Renal pelvis (tissue), 12 donors: Measurements from ENCODE around the gene RAP2A. TPM values are rescaled to one million over a fixed set of nuclear protein-coding genes. Genes with fewer than 3 reads are reported as not detected.

ENCODE experiments used
- DNase-seq: peaks from one replicate; pipeline ENCODE4 v3.0.0-alpha.2; 2013
- long read RNA-seq, 16 experiments: transcript quantifications; one replicate each; lab custom pipeline, GENCODE V29; 2026
- polyA plus RNA-seq, 3 donors: library from polyadenylated mRNA; unstranded; fragments of 120-200 nt; gene quantifications; one replicate each; pipeline ENCODE4 v1.2.1, GENCODE V29; 2013; ENCODE audit not compliant: insufficient read length in 3 of 3

RAP2A gene
- 10 to 100 TPM; 37.0 to 41.4 (median 40.1) TPM for polyA plus RNA-seq
- long read RNA-seq, donor 1, full-length matches to known transcripts, result 16 of 16 reads
- long read RNA-seq, donor 1, partial matches to known transcripts, result 0 of 16 reads
- long read RNA-seq, donor 1, other reads (novel, unspliced or antisense), result 0 of 16 reads
- long read RNA-seq, donor 2, full-length matches to known transcripts, result 23 of 23 reads
- long read RNA-seq, donor 2, partial matches to known transcripts, result 0 of 23 reads
- long read RNA-seq, donor 2, other reads (novel, unspliced or antisense), result 0 of 23 reads
- long read RNA-seq, donor 3, full-length matches to known transcripts, result 13 of 13 reads
- long read RNA-seq, donor 3, partial matches to known transcripts, result 0 of 13 reads
- long read RNA-seq, donor 3, other reads (novel, unspliced or antisense), result 0 of 13 reads
- long read RNA-seq, donor 4, full-length matches to known transcripts, result 9 of 9 reads
- long read RNA-seq, donor 4, partial matches to known transcripts, result 0 of 9 reads
- long read RNA-seq, donor 4, other reads (novel, unspliced or antisense), result 0 of 9 reads
- long read RNA-seq, donor 5, full-length matches to known transcripts, result 8 of 8 reads
- long read RNA-seq, donor 5, partial matches to known transcripts, result 0 of 8 reads
- long read RNA-seq, donor 5, other reads (novel, unspliced or antisense), result 0 of 8 reads
- long read RNA-seq, donor 6, full-length matches to known transcripts, result 21 of 21 reads
- long read RNA-seq, donor 6, partial matches to known transcripts, result 0 of 21 reads
- long read RNA-seq, donor 6, other reads (novel, unspliced or antisense), result 0 of 21 reads
- long read RNA-seq, donor 7, full-length matches to known transcripts, result 11 of 32 reads
- long read RNA-seq, donor 7, partial matches to known transcripts, result 21 of 32 reads
- long read RNA-seq, donor 7, other reads (novel, unspliced or antisense), result 0 of 32 reads
- long read RNA-seq, donor 8, full-length matches to known transcripts, result 9 of 9 reads
- long read RNA-seq, donor 8, partial matches to known transcripts, result 0 of 9 reads
- long read RNA-seq, donor 8, other reads (novel, unspliced or antisense), result 0 of 9 reads
- long read RNA-seq, donor 9, full-length matches to known transcripts, result 11 of 73 reads
- long read RNA-seq, donor 9, partial matches to known transcripts, result 62 of 73 reads
- long read RNA-seq, donor 9, other reads (novel, unspliced or antisense), result 0 of 73 reads
- long read RNA-seq, donor 10, full-length matches to known transcripts, result 15 of 15 reads
- long read RNA-seq, donor 10, partial matches to known transcripts, result 0 of 15 reads
- long read RNA-seq, donor 10, other reads (novel, unspliced or antisense), result 0 of 15 reads
- long read RNA-seq, donor 11, full-length matches to known transcripts, result 10 of 10 reads
- long read RNA-seq, donor 11, partial matches to known transcripts, result 0 of 10 reads
- long read RNA-seq, donor 11, other reads (novel, unspliced or antisense), result 0 of 10 reads
- long read RNA-seq, donor 12, full-length matches to known transcripts, result 30 of 30 reads
- long read RNA-seq, donor 12, partial matches to known transcripts, result 0 of 30 reads
- long read RNA-seq, donor 12, other reads (novel, unspliced or antisense), result 0 of 30 reads
- long read RNA-seq, donor 13, full-length matches to known transcripts, result 9 of 9 reads
- long read RNA-seq, donor 13, partial matches to known transcripts, result 0 of 9 reads
- long read RNA-seq, donor 13, other reads (novel, unspliced or antisense), result 0 of 9 reads
- long read RNA-seq, donor 14, result 0 reads
- long read RNA-seq, donor 15, result 0 reads
- long read RNA-seq, donor 16, full-length matches to known transcripts, result 24 of 24 reads
- long read RNA-seq, donor 16, partial matches to known transcripts, result 0 of 24 reads
- long read RNA-seq, donor 16, other reads (novel, unspliced or antisense), result 0 of 24 reads

GRCh38 chr13:97433727-97434396 lies at the start of gene RAP2A:
TSS of gene RAP2A (plus strand) at chr13:97434169. CDS start at chr13:97434471, 302 bp downstream.
- peak; percentile 87 for DNase-seq

- no peak for DNase-seq
Observed at GRCh38 chr13:97384371-97384770, 49.6 kb upstream of the RAP2A start.

DNA sequence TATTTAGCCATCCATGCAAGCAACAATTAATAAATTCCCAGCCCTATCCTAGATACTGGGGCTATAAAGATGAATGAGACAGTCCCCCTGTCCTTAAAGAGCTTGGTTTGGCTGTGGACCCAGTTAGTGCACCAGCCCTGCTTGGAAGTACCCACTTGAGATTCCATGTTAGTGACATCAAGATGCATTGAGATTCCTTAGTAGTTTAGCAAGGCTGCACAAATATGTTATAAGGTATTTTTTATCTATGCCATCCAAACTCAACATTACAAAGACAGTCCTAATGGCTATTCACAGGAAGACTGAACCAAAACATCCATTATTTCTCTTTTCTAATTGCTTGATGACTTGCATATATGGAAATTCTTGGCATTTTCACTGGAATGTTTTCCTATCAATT lies 48.8 kb upstream of the RAP2A start:
- no peak for DNase-seq

GRCh38 chr13:97385854-97386253 lies 48.1 kb upstream of the RAP2A start:
- no peak for DNase-seq

DNA sequence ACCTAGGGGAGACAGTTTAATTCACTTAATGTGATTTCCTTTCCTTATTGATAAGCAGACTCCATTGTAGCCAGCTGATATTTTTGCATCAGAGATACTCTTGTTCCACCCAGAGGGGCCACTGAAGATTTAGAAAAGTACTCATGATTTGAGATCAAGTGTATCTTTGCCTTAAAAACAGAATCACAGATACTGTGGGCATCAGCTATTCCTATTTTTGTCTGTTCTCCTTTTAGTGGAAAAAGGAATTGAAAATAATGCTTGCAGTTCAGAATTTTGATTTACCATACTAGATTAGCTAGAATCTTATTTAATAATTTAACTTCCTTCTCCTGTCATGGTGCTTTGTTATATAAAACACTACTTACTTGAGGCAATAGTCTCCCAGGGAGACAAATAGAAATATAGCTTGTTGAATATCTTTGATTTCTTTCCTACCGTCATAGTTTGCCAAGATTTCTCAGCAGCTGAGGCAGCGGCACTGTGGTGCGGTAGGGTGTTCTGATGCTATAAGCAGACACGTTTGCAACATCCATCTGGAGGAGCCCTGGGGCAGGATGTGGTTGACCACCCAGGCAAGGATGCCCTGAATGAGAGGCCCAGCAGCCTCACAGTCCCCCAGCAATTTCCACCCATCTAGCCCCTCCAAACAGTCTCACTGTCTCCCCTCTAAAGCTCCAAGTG lies 47.0 kb upstream of the RAP2A start:
- no peak for DNase-seq

DNA sequence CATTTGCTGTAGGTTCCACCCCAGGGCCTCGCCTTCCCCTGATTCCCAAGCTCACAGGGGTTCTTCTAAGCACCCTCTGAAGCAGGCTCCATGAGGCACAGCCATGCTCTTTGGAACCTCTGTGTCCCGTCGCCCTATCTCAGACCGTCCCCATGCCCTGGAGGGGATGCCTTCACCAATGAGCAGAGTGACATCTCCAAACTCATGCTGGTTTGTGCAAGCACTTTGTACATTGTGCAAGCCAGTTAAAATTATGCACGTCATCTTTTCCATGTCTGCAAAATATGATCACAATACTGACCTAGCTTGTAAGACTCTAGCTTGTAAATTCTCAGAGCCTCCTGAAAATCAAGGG lies 46.5 kb upstream of the RAP2A start:
- DNase-seq, result no peak

GRCh38 chr13:97387890-97388289 lies 46.1 kb upstream of the RAP2A start:
- no peak for DNase-seq

GRCh38 chr13:97388373-97388772 lies 45.6 kb upstream of the RAP2A start:
- DNase-seq, result no peak

GRCh38 chr13:97390941-97391600 lies 42.9 kb upstream of the RAP2A start:
- no peak for DNase-seq

- DNase-seq, result no peak
Observed at GRCh38 chr13:97392020-97392419, 41.9 kb upstream of the RAP2A start.

DNA sequence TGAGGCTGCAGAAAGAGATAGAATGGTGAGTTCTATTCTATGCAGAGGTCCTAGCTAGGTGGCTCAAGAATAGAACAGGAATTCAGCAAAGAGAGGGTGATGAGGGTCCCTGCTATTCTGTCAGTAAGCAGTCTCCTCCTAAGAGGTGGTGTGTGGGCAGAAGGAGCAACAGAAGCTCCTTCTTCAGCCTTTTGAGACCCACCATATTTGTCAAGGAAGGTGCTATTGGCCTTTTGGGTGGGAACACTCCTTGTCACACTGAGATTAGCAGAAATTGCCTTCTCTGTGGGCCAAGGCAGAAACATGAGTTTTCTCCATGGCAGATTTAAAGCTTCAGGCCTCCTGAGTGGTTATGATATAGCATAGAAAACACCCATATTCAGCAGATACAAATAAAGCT lies 39.4 kb upstream of the RAP2A start:
- no peak for DNase-seq

- DNase-seq, result no peak
Observed at GRCh38 chr13:97395447-97396136, 38.4 kb upstream of the RAP2A start.

GRCh38 chr13:97397267-97397666 lies 36.7 kb upstream of the RAP2A start:
- no peak for DNase-seq

DNA sequence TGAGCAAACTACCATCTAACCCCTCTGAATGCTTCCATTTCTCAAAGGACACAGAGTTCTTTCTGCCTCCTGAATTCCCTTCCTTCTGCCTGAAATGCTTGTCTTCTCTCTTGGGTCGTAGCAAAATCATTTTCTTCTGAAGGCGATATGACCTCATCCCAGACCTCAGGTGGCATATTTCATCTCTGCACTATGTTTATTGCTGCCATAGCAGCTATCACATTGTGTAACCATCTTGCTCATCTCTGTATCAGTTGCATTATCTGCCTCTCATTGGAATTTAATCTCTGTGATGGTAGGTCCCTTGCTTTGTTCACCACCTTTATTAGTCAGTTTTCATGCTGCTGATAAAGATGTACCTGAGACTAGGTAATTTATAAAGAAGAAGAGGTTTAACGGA lies 32.5 kb upstream of the RAP2A start:
- DNase-seq, result no peak

- no peak for DNase-seq
Observed at GRCh38 chr13:97403893-97404750, 29.8 kb upstream of the RAP2A start.

- no peak for DNase-seq
Observed at GRCh38 chr13:97407540-97407939, 26.4 kb upstream of the RAP2A start.

GRCh38 chr13:97408938-97409337 lies 25.0 kb upstream of the RAP2A start:
- no peak for DNase-seq
